Colonic mucosa (tissue), 4 donors: Measurements from ENCODE around the gene GGPS1. TPM values are rescaled to one million over a fixed set of nuclear protein-coding genes. Genes with fewer than 3 reads are reported as not detected.

Source experiments
- DNase-seq: peaks from one replicate; pipeline ENCODE4 v3.0.0-alpha.2; 2020
- H3K27ac ChIP-seq: fragments of 200-600 bp; one replicate; pipeline ENCODE4 v1.8.0; 2021
- H3K27me3 ChIP-seq: fragments of 200-600 bp; one replicate; pipeline ENCODE4 v1.8.0; 2021
- H3K36me3 ChIP-seq: fragments of 200-600 bp; one replicate; pipeline ENCODE4 v1.8.0; 2021
- H3K4me1 ChIP-seq: fragments of 200-600 bp; one replicate; pipeline ENCODE4 v1.8.0; 2021; ENCODE audit warnings: mild to moderate bottlenecking
- H3K4me3 ChIP-seq: fragments of 200-600 bp; one replicate; pipeline ENCODE4 v1.8.0; 2021
- H3K9ac ChIP-seq, 2 donors: one replicate each; pipeline ENCODE4 v1.7.0; 2013; ENCODE audit warnings: control low read depth in 2 of 2, low read depth in 2 of 2, low read length in 2 of 2
- H3K9me3 ChIP-seq: fragments of 200-600 bp; one replicate; pipeline ENCODE4 v1.8.0; 2021
- CTCF ChIP-seq: fragments of 200-600 bp; IDR thresholded peaks from one replicate; pipeline ENCODE4 v1.8.0; 2022; ENCODE audit warnings: antibody characterized with exemption, mild to moderate bottlenecking
- intact Hi-C: fragments of 100-400 bp; cut with DNase I; formaldehyde crosslinking; loops from one replicate; pipeline ENCODE4 v1.14.1; 2022
- total RNA-seq, 2 donors: library from RNA; stranded (reverse); fragmentation: NEBNext Ultra II Directional in 1 of 2; extraction: Animal tissue kit (Norgen Biotek cat#: 25700) in 1 of 2; gene quantifications; one replicate each; pipeline ENCODE4 v1.2.1, GENCODE V29; 2021
- donor health status: healthy.
- donor health status: DM: no; HTN: no; CAD: no.
- donor health status: DM: no; HTN: no; CAD: no.

Gene GGPS1
- total RNA-seq, 2 donors from 2014 or later, result 26.2 to 38.9 TPM

- Histone ChIP-seq H3K4me3 (no peak overlapping the region), H3K36me3 (no peaks in the 10 kb centered on the region), H3K4me1 (peaks cover 4% of the 10 kb centered on the region), H3K9ac (no peak overlapping the region), H3K9me3 (no peaks in the 10 kb centered on the region), H3K27ac (no peak overlapping the region), H3K27me3 (no peaks in the 10 kb centered on the region)
- intact Hi-C loops, result no loop called here
- no peak for DNase-seq
- no peak for TF ChIP-seq CTCF
Observed at GRCh38 chr1:235292790-235293189, 35.6 kb upstream of the GGPS1 start.

- H3K9ac ChIP-seq, result no peak overlapping the region
- H3K27ac ChIP-seq, result no peak overlapping the region
- H3K4me1 ChIP-seq, result peaks cover 4% of the 10 kb centered on the region
- H3K36me3 ChIP-seq, result no peaks in the 10 kb centered on the region
- no peaks in the 10 kb centered on the region for H3K9me3 ChIP-seq
- no peak for DNase-seq
- TF ChIP-seq CTCF, result no peak
- intact Hi-C loops, result no loop called here
- H3K27me3 ChIP-seq, result no peaks in the 10 kb centered on the region
- H3K4me3 ChIP-seq, result no peak overlapping the region
Observed at GRCh38 chr1:235293322-235293942, 34.9 kb upstream of the GGPS1 start.

- Histone ChIP-seq H3K4me1 (peaks cover 4% of the 10 kb centered on the region), H3K9me3 (no peaks in the 10 kb centered on the region), H3K27me3 (no peaks in the 10 kb centered on the region), H3K36me3 (no peaks in the 10 kb centered on the region), H3K27ac (no peak overlapping the region), H3K4me3 (no peak overlapping the region), H3K9ac (no peak overlapping the region)
- intact Hi-C loops, result no loop called here
- no peak for DNase-seq
- no peak for TF ChIP-seq CTCF
Observed at GRCh38 chr1:235295902-235296350, 32.4 kb upstream of the GGPS1 start.

- Histone ChIP-seq H3K4me3 (no peak overlapping the region), H3K27ac (no peak overlapping the region), H3K9me3 (no peaks in the 10 kb centered on the region), H3K36me3 (no peaks in the 10 kb centered on the region), H3K4me1 (peaks cover 4% of the 10 kb centered on the region), H3K27me3 (no peaks in the 10 kb centered on the region), H3K9ac (no peak overlapping the region)
- no peak for TF ChIP-seq CTCF
- DNase-seq, result no peak
- intact Hi-C loops, result no loop called here
Observed at GRCh38 chr1:235296729-235297128, 31.6 kb upstream of the GGPS1 start.

DNA sequence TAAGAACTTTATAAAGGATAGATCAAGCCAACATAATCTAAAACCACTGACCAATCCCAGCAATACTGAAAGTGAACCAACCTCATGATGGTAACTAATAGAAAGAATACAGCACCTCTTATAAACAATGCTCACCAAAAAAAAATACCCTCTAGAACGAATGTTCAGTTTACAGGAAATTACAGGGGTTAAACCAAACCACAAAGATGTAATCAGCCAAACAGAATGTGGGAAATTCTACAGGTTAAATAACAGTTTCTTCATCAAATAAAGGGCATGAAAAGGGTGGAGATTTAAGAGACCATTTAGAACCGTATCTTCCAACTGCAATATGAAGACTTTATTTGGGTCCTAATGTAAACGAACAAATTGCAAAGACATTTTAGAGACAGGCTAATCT is 30.8 kb upstream of the GGPS1 start:
- Histone ChIP-seq H3K27me3 (no peaks in the 10 kb centered on the region), H3K9me3 (no peaks in the 10 kb centered on the region), H3K4me3 (no peak overlapping the region), H3K9ac (no peak overlapping the region), H3K4me1 (no peaks in the 10 kb centered on the region), H3K27ac (no peak overlapping the region), H3K36me3 (no peaks in the 10 kb centered on the region)
- intact Hi-C loops, result no loop called here
- no peak for DNase-seq
- TF ChIP-seq CTCF, result no peak
